A549 (cell line): ENCODE results near the gene DST. TPM values are rescaled to one million over a fixed set of nuclear protein-coding genes. Genes with fewer than 3 reads are reported as not detected.

Source experiments
- ATAC-seq, 2 experiments: fragments of 200-7000 bp in 1 of 2; fragments of >200 bp in 1 of 2; cut with Nextera tagmentation in 1 of 2; cut with Tn5 transposase in 1 of 2; 3 replicates each; pipeline versions ENCODE4 v1.8.0 to v1.9.1; 2018 to 2020; ENCODE audit warnings: mild to moderate bottlenecking in 1 of 2, moderate library complexity in 1 of 2
- CTCF ChIA-PET: fragments of 300-600 bp; sonication (Branson Sonifier 250); formaldehyde crosslinking; extraction: SDS; loops from one replicate; lab custom pipeline; 2021; ENCODE audit warnings: antibody characterized with exemption, inconsistent platforms; lab: Yijun Ruan, JAX
- POLR2A ChIA-PET: fragments of 350-600 bp; formaldehyde crosslinking; extraction: SDS; loops from one replicate; lab custom pipeline; 2021; ENCODE audit warnings: antibody characterized with exemption, inconsistent platforms; lab: Yijun Ruan, JAX
- DNase-seq, 2 experiments: peaks; one replicate each; pipeline versions ENCODE4 v3.0.0 to v3.0.0-alpha.2; 2011 to 2016; ENCODE audit warnings: low read depth in 1 of 2, low spot score in 1 of 2
- FAIRE-seq: peaks from 2 replicates; lab custom pipeline; 2011; peaks lifted over from hg19 to GRCh38; lab: Jason Lieb, UNC
- H3K27ac ChIP-seq, 2 experiments: fragments of >200 bp; sonication (Bioruptor Twin); formaldehyde crosslinking; 3 replicates each; pipeline ENCODE4 v1.5.1; 2016 to 2017
- H3K4me1 ChIP-seq: fragments of >200 bp; sonication (Bioruptor Twin); formaldehyde crosslinking; 3 replicates; pipeline ENCODE4 v1.6.1; 2016
- H3K4me2 ChIP-seq: fragments of >200 bp; sonication (Bioruptor Twin); formaldehyde crosslinking; 3 replicates; pipeline ENCODE4 v1.6.1; 2016
- H3K4me3 ChIP-seq: fragments of >200 bp; sonication (Bioruptor Twin); formaldehyde crosslinking; 3 replicates; pipeline ENCODE4 v1.5.1; 2016
- H3K9me3 ChIP-seq: fragments of >200 bp; sonication (Bioruptor Twin); formaldehyde crosslinking; 3 replicates; pipeline ENCODE4 v1.6.1; 2016
- ATOH8 ChIP-seq: fragments of 250-450 bp; sonication (Bioruptor Pico); IDR thresholded peaks from 2 replicates; pipeline ENCODE4 v1.5.0; 2020; ENCODE audit warnings: low read depth, mild to moderate bottlenecking, moderate library complexity
- BCL3 ChIP-seq: fragments of >200 bp; sonication (Bioruptor Twin); formaldehyde crosslinking; IDR thresholded peaks from 3 replicates; pipeline ENCODE4 v1.6.1; 2016
- CBX2 ChIP-seq: fragments of 200-600 bp; sonication (generic); IDR thresholded peaks from 2 replicates; pipeline ENCODE4 v1.6.1; 2016; ENCODE audit warnings: low read depth, mild to moderate bottlenecking, borderline replicate concordance
- CHD2 ChIP-seq: fragments of 150-350 bp; IDR thresholded peaks from 2 replicates; pipeline ENCODE4 v1.6.1; 2014; ENCODE audit warnings: low read length; ENCODE audit not compliant: partially characterized antibody
- CHD4 ChIP-seq: fragments of 200-600 bp; sonication (generic); IDR thresholded peaks from 2 replicates; pipeline ENCODE4 v1.6.1; 2016; ENCODE audit warnings: antibody characterized with exemption, mild to moderate bottlenecking, borderline replicate concordance
- CTCF ChIP-seq: fragments of >200 bp; sonication (Bioruptor Twin); formaldehyde crosslinking; IDR thresholded peaks from 3 replicates; pipeline ENCODE4 v1.5.1; 2016
- E2F6 ChIP-seq: IDR thresholded peaks from 2 replicates; pipeline ENCODE4 v1.6.1; 2012; ENCODE audit warnings: low read depth, borderline replicate concordance
- EHF ChIP-seq: fragments of 250-450 bp; sonication (Bioruptor Pico); IDR thresholded peaks from 2 replicates; pipeline ENCODE4 v1.5.0; 2020; ENCODE audit warnings: mild to moderate bottlenecking
- EHMT2 ChIP-seq: fragments of 200-600 bp; sonication (generic); IDR thresholded peaks from 2 replicates; pipeline ENCODE4 v1.6.1; 2016; ENCODE audit warnings: antibody characterized with exemption, low read depth, mild to moderate bottlenecking, moderate library complexity
- EP300 ChIP-seq, 2 experiments: fragments of >200 bp; sonication (Bioruptor Twin); formaldehyde crosslinking; IDR thresholded peaks; 2 replicates in 1 of 2; 3 replicates in 1 of 2; pipeline ENCODE4 v1.6.1; 2016 to 2017
- ESRRA ChIP-seq: fragments of 150-350 bp; IDR thresholded peaks from 2 replicates; pipeline ENCODE4 v1.6.1; 2014; ENCODE audit warnings: mild to moderate bottlenecking, low read length, borderline replicate concordance
- FOXS1 ChIP-seq: fragments of 250-450 bp; sonication (Bioruptor Pico); IDR thresholded peaks from 2 replicates; pipeline ENCODE4 v1.5.0; 2020; ENCODE audit warnings: mild to moderate bottlenecking, moderate library complexity
- HEYL ChIP-seq: fragments of 250-450 bp; sonication (Bioruptor Pico); IDR thresholded peaks from 2 replicates; pipeline ENCODE4 v1.8.0; 2021; ENCODE audit warnings: mild to moderate bottlenecking, moderate library complexity
- HOXA7 ChIP-seq: fragments of 250-450 bp; sonication (Bioruptor Pico); IDR thresholded peaks from 2 replicates; pipeline ENCODE4 v1.5.0; 2020; ENCODE audit warnings: mild to moderate bottlenecking, moderate library complexity
- HOXB13 ChIP-seq: fragments of 250-450 bp; sonication (Bioruptor Pico); IDR thresholded peaks from 2 replicates; pipeline ENCODE4 v1.5.0; 2020; ENCODE audit warnings: low read depth, mild to moderate bottlenecking, moderate library complexity
- JUN ChIP-seq, 2 experiments: fragments of >200 bp; sonication (Bioruptor Twin); formaldehyde crosslinking; IDR thresholded peaks; 2 replicates in 1 of 2; 3 replicates in 1 of 2; pipeline ENCODE4 v1.6.1; 2016 to 2017
- KDM1A ChIP-seq: fragments of 200-600 bp; sonication (generic); IDR thresholded peaks from 2 replicates; pipeline ENCODE4 v1.6.1; 2016; ENCODE audit warnings: low read depth, mild to moderate bottlenecking
- KDM5A ChIP-seq: fragments of 200-600 bp; sonication (generic); IDR thresholded peaks from 2 replicates; pipeline ENCODE4 v1.6.1; 2016; ENCODE audit warnings: antibody characterized with exemption, mild to moderate bottlenecking
- MAFK ChIP-seq: fragments of 450-650 bp; IDR thresholded peaks from 2 replicates; pipeline ENCODE4 v1.6.1; 2014; ENCODE audit not compliant: partially characterized antibody
- MAX ChIP-seq: IDR thresholded peaks from 2 replicates; pipeline ENCODE4 v1.6.1; 2012
- MAZ ChIP-seq: fragments of 150-350 bp; IDR thresholded peaks from 2 replicates; pipeline ENCODE4 v1.6.1; 2014; ENCODE audit warnings: antibody characterized with exemption, low read depth, low read length, borderline replicate concordance
- NFE2L2 ChIP-seq: fragments of 150-350 bp; conservative IDR thresholded peaks from 2 replicates; pipeline ENCODE4 v1.6.1; 2014; ENCODE audit warnings: low read length
- NPAS2 ChIP-seq: fragments of 250-450 bp; sonication (Bioruptor Pico); IDR thresholded peaks from 2 replicates; pipeline ENCODE4 v1.8.0; 2022; ENCODE audit warnings: mild to moderate bottlenecking, moderate library complexity, borderline replicate concordance
- POLR2AphosphoS2 ChIP-seq: conservative IDR thresholded peaks from 2 replicates; pipeline ENCODE4 v1.6.1; 2012; ENCODE audit warnings: low read length, improper control_type of control experiment, inconsistent platforms
- RCOR1 ChIP-seq: fragments of 150-350 bp; IDR thresholded peaks from 2 replicates; pipeline ENCODE4 v1.6.1; 2014; ENCODE audit warnings: antibody characterized with exemption, low read length, low read depth
- RFX5 ChIP-seq: fragments of 450-650 bp; IDR thresholded peaks from 2 replicates; pipeline ENCODE4 v1.7.1; 2014; ENCODE audit warnings: antibody characterized with exemption, mild to moderate bottlenecking, moderate library complexity
- RNF2 ChIP-seq: fragments of 200-600 bp; sonication (generic); IDR thresholded peaks from 2 replicates; pipeline ENCODE4 v1.6.1; 2016; ENCODE audit warnings: low read depth, mild to moderate bottlenecking, antibody characterized with exemption, moderate library complexity, borderline replicate concordance
- TP53 ChIP-seq: fragments of 250-450 bp; sonication (Bioruptor Pico); IDR thresholded peaks from 2 replicates; pipeline ENCODE4 v1.5.0; 2021; ENCODE audit warnings: mild to moderate bottlenecking, moderate library complexity
- USF2 ChIP-seq: fragments of 450-650 bp; IDR thresholded peaks from 2 replicates; pipeline ENCODE4 v1.6.1; 2014; ENCODE audit warnings: antibody characterized with exemption
- ZC3H11A ChIP-seq: fragments of 450-650 bp; IDR thresholded peaks from 2 replicates; pipeline ENCODE4 v1.6.1; 2014; ENCODE audit warnings: antibody characterized with exemption, mild to moderate bottlenecking
- ZSCAN20 ChIP-seq: fragments of 250-450 bp; sonication (Bioruptor Pico); IDR thresholded peaks from 2 replicates; pipeline ENCODE4 v1.8.0; 2022; ENCODE audit warnings: mild to moderate bottlenecking, moderate library complexity
- WGBS: methylation state at CpG from one replicate; pipeline ENCODE4 v1.1.6; 2017; ENCODE audit errors: missing lambda C conversion rate; 5-methylcytosine and 5-hydroxymethylcytosine counted together
- polyA plus RNA-seq, 4 experiments: library from polyadenylated mRNA; depleted of rRNA in 3 of 4; stranded (reverse); fragments of >200 nt; fragmentation: RNase III in 1 of 4; extraction: RNeasy Plus Mini Kit Qiagen cat#74134 plus additional on column Dnase treatment in 1 of 4; gene quantifications; 2 replicates in 3 of 4; 3 replicates in 1 of 4; pipeline ENCODE4 v1.2.3, GENCODE V29; 2011 to 2017

DST gene
- polyA plus RNA-seq, 2 of the 4 experiments (the other 2 are of a cell fraction) = 32.4 to 99.0 TPM

GRCh38 chr6:56495654-56496053 is 147.0 kb downstream of the DST start:
- WGBS = 99% methylated on average over 3 of the region's 3 CpGs
- no peaks in the 10 kb centered on the region for H3K9me3 ChIP-seq
- no peak for TF ChIP-seq EHMT2
- no peak for TF ChIP-seq POLR2AphosphoS2
- TF ChIP-seq MAZ = no peak
- no peak for TF ChIP-seq MAX
- TF ChIP-seq ATOH8 (CRISPR knock-in tag) = no peak
- no peak for TF ChIP-seq NFE2L2
- TF ChIP-seq HOXA7 (CRISPR knock-in tag) = no peak
- no peak for TF ChIP-seq JUN (IDR thresholded peaks at IDR 0.05)
- TF ChIP-seq HEYL = no peak
- TF ChIP-seq CTCF = no peak
- no peak for TF ChIP-seq HOXB13
- TF ChIP-seq E2F6 = no peak
- TF ChIP-seq USF2 = no peak
- no peak for TF ChIP-seq RCOR1
- TF ChIP-seq EP300 (IDR thresholded peaks at IDR 0.05) = no peak
- TF ChIP-seq RFX5 = no peak
- no peak for TF ChIP-seq TP53 (CRISPR knock-in tag)
- TF ChIP-seq, all 56 proteins: peak for 0
- Histone ChIP-seq H3K27ac (no peak overlapping the region), H3K4me3 (no peak overlapping the region), H3K4me2 (no peak overlapping the region), H3K4me1 (peaks cover 9% of the 10 kb centered on the region; the same call in 2 of the 3 replicates)
- ChIA-PET CTCF (no interaction called here), POLR2A (no interaction called here)
- no peak for FAIRE-seq
- no peak for ATAC-seq
- DNase-seq = no peak

GRCh38 chr6:56491606-56492328 is 150.9 kb downstream of the DST start:
- Histone ChIP-seq H3K27ac (no peak overlapping the region), H3K4me2 (no peak overlapping the region), H3K9me3 (no peaks in the 10 kb centered on the region), H3K4me1 (peaks cover 11% of the 10 kb centered on the region; the same call in 2 of the 3 replicates), H3K4me3 (no peak overlapping the region)
- no peak for DNase-seq
- ChIA-PET CTCF (interaction anchor here (1.0 kb wide), 1 partner anchor 21 kb away, joined by 5 read pairs; no protein-coding TSS in a partner anchor), POLR2A (no interaction called here)
- 73% methylated on average over 4 of the region's 4 CpGs for WGBS
- no peak for ATAC-seq
- FAIRE-seq = no peak
- TF ChIP-seq EHF (CRISPR knock-in tag) (no peak), RNF2 (no peak), BCL3 (no peak), NPAS2 (no peak), HOXB13 (no peak), MAFK (no peak), ZC3H11A (no peak), KDM5A (no peak), USF2 (no peak), ESRRA (no peak), CHD4 (no peak), CBX2 (no peak), RCOR1 (no peak), KDM1A (no peak), ZSCAN20 (CRISPR knock-in tag) (no peak), CHD2 (no peak), FOXS1 (CRISPR knock-in tag) (no peak)
